NOMO-1 (cell line): ENCODE results near the gene LCE3C.
"Not testable (repeated sequence)": the region's sequence is repeated elsewhere in the genome, so short reads cannot be mapped to it uniquely, and the experiment has no call there.

Source experiments
- DNase-seq, 2 experiments: peaks; one replicate each; lab custom pipeline; 2025; ENCODE audit not compliant: unreplicated experiment in 2 of 2; lab: John Stamatoyannopoulos, UW

LCE3C gene

GRCh38 chr1:152599934-152600333 lies at the start of gene LCE3C:
Gene LCE3C (plus strand): TSS chr1:152600234. CDS start chr1:152600732, 498 bp downstream.
- no peak for DNase-seq

- DNase-seq = no peak
Observed at GRCh38 chr1:152565115-152565514, 34.9 kb upstream of the LCE3C start.

GRCh38 chr1:152565535-152566215 lies 34.4 kb upstream of the LCE3C start:
- no peak for DNase-seq

GRCh38 chr1:152566681-152567080 lies 33.4 kb upstream of the LCE3C start, which contains the start of gene LCE3E:
Gene LCE3E (minus strand): TSS chr1:152566780. CDS start chr1:152566208, 572 bp downstream.
- DNase-seq = no peak

- no peak for DNase-seq
Observed at GRCh38 chr1:152577168-152577567, 22.9 kb upstream of the LCE3C start.

- not testable (repeated sequence) for DNase-seq
Observed at GRCh38 chr1:152579526-152579925, 20.5 kb upstream of the LCE3C start.

- no peak for DNase-seq
Observed at GRCh38 chr1:152580433-152580832, 19.6 kb upstream of the LCE3C start, which contains the start of gene LCE3D. Gene LCE3D (minus strand): TSS chr1:152580516. CDS start chr1:152579936, 580 bp downstream.

GRCh38 chr1:152582647-152583046 lies 17.4 kb upstream of the LCE3C start:
- no peak for DNase-seq

- DNase-seq = no peak
Observed at GRCh38 chr1:152585586-152585985, 14.4 kb upstream of the LCE3C start.

- no peak for DNase-seq
Observed at GRCh38 chr1:152596986-152597385, 3.0 kb upstream of the LCE3C start.

GRCh38 chr1:152613511-152613910 lies 13.5 kb downstream of the LCE3C start, which contains the start of gene LCE3B:
Gene LCE3B (plus strand): TSS chr1:152613811. CDS start chr1:152613811, 0 bp downstream.
- no peak for DNase-seq

- DNase-seq = no peak
Observed at GRCh38 chr1:152621993-152622392, 22.0 kb downstream of the LCE3C start.

- peak; percentile 21 to 44 for DNase-seq
Observed at GRCh38 chr1:152622803-152623202, 22.8 kb downstream of the LCE3C start, which contains the start of gene LCE3A. Gene LCE3A (minus strand): TSS chr1:152623103. CDS start chr1:152623103, 0 bp downstream.

GRCh38 chr1:152623203-152623844 lies 23.3 kb downstream of the LCE3C start:
- no peak for DNase-seq

- no peak for DNase-seq
Observed at GRCh38 chr1:152626744-152627143, 26.7 kb downstream of the LCE3C start.

GRCh38 chr1:152630596-152630995 lies 30.6 kb downstream of the LCE3C start:
- no peak for DNase-seq

- no peak for DNase-seq
Observed at GRCh38 chr1:152640351-152640750, 40.3 kb downstream of the LCE3C start.

- no peak for DNase-seq
Observed at GRCh38 chr1:152643945-152644344, 43.9 kb downstream of the LCE3C start.

GRCh38 chr1:152645146-152645545 lies 45.1 kb downstream of the LCE3C start:
- DNase-seq = no peak

- no peak for DNase-seq
Observed at GRCh38 chr1:152646656-152647055, 46.6 kb downstream of the LCE3C start.
